ENCODE results near the gene LHX3.

Gene LHX3

DNA sequence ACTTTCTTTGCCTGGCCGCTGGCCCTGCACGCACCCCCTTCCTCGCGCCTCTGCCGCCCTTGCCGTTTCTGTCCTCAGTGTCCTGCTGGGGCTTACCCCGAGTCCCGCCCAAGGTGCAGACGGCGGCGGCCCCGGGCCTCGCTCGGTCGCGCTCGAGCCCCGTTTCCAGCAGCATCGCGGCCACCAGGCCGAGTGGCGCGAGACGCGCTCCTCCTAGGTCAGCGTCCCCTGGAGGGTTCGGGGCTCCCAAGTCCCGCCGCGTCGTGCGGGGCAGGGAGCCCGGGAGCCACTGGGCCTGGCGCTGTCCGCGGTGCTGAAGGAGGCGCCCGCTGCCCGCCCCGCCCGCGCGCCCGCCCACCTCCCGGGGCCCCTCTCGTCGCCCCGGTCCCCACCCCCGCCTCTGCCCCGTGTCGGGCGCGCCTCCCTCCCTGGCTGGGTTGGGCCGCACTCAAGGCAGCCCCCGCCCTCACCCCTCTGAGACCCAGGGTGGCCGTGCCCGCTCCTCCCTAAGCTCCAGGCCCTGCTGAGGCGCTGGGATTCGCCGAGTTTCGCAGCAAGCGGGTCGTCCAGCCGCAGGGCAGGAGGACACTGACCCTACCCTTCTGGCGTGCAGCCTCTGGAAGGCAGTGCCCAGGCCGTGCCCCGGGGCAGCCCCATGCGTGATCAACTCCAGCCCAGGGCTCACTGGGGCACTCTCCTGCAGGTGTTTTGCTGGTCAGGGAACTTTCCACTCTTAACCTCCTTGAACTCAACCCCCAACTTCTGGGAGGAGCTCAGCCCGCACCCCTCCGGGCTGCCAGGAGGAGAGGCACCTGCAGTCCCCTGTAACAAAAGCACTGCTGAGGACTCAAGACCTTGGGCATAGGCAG is at the start of gene LHX3:
Gene LHX3 (minus strand): TSS at position 291 of the 869 bp plus-strand sequence. CDS start 116 bp downstream, at position 175.
- TF ChIP-seq, protein P1, sequence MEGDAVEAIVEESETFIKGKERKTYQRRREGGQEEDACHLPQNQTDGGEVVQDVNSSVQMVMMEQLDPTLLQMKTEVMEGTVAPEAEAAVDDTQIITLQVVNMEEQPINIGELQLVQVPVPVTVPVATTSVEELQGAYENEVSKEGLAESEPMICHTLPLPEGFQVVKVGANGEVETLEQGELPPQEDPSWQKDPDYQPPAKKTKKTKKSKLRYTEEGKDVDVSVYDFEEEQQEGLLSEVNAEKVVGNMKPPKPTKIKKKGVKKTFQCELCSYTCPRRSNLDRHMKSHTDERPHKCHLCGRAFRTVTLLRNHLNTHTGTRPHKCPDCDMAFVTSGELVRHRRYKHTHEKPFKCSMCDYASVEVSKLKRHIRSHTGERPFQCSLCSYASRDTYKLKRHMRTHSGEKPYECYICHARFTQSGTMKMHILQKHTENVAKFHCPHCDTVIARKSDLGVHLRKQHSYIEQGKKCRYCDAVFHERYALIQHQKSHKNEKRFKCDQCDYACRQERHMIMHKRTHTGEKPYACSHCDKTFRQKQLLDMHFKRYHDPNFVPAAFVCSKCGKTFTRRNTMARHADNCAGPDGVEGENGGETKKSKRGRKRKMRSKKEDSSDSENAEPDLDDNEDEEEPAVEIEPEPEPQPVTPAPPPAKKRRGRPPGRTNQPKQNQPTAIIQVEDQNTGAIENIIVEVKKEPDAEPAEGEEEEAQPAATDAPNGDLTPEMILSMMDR (IDR thresholded peaks at IDR 0.05; ENCODE audit: control insufficient read depth, insufficient read depth, low read depth, low read length, missing control alignments): no peak
- H3K4me3 ChIP-seq (ENCODE audit: control insufficient read depth, low read depth, low read length): no peak within 1 kb of the TSS
- DNase-seq (ENCODE audit: low read depth): no peak

DNA sequence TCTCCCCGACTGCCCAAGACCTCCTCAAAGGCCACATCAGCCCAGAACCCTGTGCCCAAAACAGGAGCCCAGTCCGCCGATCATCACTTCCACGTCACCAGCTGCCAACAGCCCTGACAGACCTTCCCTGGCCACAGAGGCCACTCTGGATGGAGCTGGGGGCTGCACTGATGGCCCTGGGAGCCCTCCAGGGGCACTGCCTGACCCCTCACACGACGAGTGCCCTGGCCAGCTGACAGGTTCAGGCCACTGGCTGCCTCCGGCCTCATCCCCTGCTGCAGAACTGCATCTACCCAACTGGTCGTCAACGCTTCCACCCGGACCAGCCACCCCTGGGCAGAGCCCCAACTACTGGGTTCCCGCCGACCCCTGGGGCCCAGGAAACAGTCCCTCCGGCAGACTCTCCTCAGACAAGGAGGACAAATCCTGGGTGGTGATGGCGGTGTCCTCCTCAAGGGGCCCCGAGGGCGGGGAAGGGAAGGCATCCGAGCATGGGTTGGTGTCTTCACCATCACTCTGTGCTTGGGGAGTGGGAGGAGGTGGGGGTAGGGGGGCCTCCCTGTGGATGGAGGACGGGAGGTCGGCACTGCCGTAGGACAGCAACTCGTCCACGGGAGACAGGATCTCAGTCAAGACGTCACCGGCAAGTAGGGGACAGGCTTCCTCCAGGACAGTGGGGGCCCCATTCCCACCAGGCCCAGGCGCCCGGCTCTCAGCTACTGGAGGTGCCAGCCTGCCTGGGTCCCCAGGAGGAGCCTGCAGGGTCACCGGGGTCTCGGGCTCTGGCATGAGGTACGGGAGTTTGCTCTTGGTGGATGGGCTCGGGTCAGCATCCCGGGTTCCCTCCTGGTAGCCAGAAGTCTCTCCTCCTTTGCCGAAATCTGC is 48.6 kb upstream of the LHX3 start:
- DNase-seq (ENCODE audit: low read depth): no peak

DNA sequence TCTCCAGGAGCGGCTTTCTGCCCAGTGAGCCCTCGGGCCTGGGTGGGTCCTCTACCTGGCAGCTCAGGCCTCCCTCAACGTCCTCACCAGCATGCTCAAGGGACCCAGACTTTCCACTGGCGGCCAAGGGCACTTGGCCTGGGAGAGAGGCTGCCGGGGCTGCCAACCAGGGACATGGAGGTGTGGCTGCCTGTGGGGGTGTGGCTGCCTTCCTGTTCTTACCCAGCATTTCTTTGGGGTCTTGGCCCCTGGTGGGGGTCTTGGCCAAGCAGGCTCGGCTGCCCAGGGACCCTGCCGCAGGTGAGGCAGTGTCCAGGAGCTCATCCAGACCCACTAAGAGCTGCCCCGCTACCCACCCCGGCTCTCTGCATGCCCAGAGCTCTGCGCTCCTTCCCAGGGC is 47.9 kb upstream of the LHX3 start:
- TF ChIP-seq, protein P1 (IDR thresholded peaks at IDR 0.05; ENCODE audit: control insufficient read depth, insufficient read depth, low read depth, low read length, missing control alignments): no peak
- H3K4me3 ChIP-seq (ENCODE audit: control insufficient read depth, low read depth, low read length): no peak overlapping the region
- no peak for DNase-seq (ENCODE audit: low read depth)

More for the DNA sequence above, 48.6 kb upstream of the LHX3 start:
- TF ChIP-seq, protein P1 (IDR thresholded peaks at IDR 0.05; ENCODE audit: control insufficient read depth, insufficient read depth, low read depth, low read length, missing control alignments): no peak
- no peak overlapping the region for H3K4me3 ChIP-seq (ENCODE audit: control insufficient read depth, low read depth, low read length)

DNA sequence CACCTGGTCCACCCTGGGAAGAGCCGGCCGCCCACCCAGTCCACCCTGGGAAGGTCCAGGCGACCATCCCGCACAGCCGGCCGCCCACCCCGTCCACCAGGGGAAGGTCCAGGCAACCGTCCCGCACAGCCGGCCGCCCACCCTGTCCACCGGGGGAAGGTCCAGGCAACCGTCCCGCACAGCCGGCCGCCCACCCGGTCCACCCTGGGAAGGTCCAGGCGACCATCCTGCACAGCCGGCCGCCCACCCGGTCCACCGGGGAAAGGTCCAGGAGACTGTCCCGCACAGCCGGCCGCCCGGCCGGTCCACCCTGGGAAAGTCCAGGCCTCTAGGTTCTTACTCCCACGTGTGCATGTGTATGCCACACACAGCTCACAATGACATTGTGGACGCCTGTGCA is 47.4 kb upstream of the LHX3 start:
- TF ChIP-seq, protein P1 (IDR thresholded peaks at IDR 0.05; ENCODE audit: control insufficient read depth, insufficient read depth, low read depth, low read length, missing control alignments): no peak
- no peak for DNase-seq (ENCODE audit: low read depth)
- no peak overlapping the region for H3K4me3 ChIP-seq (ENCODE audit: control insufficient read depth, low read depth, low read length)

DNA sequence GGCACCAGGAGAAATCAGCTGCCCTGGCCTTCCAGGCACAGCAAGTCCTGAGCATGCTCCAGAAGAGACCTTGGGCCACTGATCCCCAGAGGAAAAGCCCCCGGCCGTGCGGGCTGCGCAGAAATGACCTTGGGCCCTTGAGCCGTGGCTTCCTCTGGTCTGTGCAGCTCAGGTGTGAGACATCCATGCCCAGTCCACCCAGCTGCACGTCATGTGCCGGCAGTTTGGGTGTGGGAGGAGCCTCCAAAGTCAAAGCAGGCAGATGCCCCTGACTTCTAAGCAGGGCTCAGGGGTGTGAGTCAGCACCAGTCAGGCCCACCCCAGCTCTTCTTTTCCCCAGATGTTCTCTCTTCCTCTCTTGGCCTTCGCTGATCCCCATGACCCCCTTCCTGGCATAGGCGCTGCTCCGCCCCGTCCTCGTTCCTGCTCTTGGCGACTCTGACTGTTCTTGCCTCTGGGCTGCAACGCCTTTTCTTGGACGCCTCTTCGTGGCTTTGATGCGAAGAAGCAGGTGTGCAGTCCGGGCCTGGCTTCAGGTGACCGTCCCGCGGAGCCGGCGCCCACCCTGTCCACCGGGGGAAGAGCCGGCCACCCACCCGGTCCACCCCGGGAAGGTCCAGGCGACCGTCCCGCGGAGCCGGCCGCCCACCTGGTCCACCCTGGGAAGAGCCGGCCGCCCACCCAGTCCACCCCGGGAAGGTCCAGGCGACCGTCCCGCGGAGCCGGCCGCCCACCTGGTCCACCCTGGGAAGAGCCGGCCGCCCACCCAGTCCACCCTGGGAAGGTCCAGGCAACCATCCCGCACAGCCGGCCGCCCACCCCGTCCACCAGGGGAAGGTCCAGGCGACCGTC is 46.6 kb upstream of the LHX3 start:
- TF ChIP-seq, protein P1 (IDR thresholded peaks at IDR 0.05; ENCODE audit: control insufficient read depth, insufficient read depth, low read depth, low read length, missing control alignments): no peak
- no peak overlapping the region for H3K4me3 ChIP-seq (ENCODE audit: control insufficient read depth, low read depth, low read length)
- no peak for DNase-seq (ENCODE audit: low read depth)

DNA sequence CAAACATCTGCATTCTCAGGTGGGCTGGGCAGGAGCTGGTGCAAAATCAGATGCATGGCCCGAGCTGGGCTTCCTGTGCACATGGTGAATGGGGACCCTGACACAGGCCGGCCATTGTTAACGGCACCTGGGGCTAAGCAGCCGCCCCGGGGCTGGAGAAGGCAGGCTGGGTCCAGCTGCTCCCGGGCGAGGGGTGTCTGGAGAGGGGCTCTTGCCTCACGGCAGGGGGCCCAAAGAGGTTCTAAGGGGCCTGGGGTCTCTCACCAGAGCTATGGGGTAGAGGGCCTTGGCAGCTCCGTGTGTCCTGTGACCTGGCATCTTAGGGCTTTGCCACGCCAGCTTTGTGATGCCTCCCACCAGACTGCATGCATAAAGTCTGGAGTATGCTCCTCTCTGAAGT is 45.7 kb upstream of the LHX3 start:
- TF ChIP-seq, protein P1 (IDR thresholded peaks at IDR 0.05; ENCODE audit: control insufficient read depth, insufficient read depth, low read depth, low read length, missing control alignments): no peak
- no peak overlapping the region for H3K4me3 ChIP-seq (ENCODE audit: control insufficient read depth, low read depth, low read length)
- no peak for DNase-seq (ENCODE audit: low read depth)

Measured in AG09309 (cell line).